HG03442 (cell line): ENCODE results near the gene AFTPH.
A peak's percentile ranks its signal among the peaks of the same experiment; 100 is the strongest.

ENCODE experiments used
- ATAC-seq: cut with Tn5 transposase; IDR thresholded peaks from one replicate; pipeline ENCODE4 v1.9.1; 2021; ENCODE audit warnings: mild to moderate bottlenecking, moderate library complexity; ENCODE audit not compliant: unreplicated experiment

AFTPH gene

GRCh38 chr2:64586883-64587481, 62.9 kb downstream of the AFTPH start:
- ATAC-seq, result no peak

DNA sequence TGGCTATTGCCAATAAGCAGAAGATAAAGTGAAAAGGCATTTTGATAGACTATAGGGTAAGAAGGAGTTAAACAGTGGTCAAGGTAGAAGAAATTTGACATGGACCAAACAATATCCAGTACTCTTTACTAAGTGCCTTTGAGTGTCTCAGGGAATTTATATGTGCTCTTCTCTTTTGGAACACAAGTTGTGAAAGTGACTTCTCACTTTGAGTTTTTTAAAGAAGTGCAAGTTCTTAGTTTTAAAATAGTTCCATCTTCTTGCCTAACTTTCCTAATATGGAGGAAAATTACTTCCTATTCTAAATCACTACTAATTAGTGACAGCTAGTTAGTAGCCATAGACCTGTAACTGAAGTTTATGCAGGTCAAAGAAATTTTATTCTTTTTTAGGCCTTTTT, 63.4 kb downstream of the AFTPH start:
- no peak for ATAC-seq

DNA sequence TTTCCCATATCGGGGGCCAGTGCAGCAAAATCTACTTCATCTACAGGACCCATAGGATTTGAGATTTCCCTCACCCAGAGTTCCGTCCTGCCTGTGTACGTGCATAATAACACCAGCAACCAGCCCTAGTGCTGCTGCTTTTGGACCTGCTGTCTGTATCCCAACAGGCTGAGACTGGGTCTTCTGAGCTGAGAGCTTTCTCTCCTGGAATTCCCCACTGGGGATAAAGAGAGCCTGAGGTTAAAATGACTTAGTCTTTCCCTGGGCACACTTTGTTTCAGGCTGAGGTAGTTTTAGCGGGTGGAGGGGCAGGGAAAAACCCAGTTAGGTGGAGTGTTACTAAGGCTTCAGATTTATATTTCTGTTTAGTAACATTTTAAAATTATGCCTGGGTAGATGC, 67.1 kb downstream of the AFTPH start:
- ATAC-seq, result no peak

DNA sequence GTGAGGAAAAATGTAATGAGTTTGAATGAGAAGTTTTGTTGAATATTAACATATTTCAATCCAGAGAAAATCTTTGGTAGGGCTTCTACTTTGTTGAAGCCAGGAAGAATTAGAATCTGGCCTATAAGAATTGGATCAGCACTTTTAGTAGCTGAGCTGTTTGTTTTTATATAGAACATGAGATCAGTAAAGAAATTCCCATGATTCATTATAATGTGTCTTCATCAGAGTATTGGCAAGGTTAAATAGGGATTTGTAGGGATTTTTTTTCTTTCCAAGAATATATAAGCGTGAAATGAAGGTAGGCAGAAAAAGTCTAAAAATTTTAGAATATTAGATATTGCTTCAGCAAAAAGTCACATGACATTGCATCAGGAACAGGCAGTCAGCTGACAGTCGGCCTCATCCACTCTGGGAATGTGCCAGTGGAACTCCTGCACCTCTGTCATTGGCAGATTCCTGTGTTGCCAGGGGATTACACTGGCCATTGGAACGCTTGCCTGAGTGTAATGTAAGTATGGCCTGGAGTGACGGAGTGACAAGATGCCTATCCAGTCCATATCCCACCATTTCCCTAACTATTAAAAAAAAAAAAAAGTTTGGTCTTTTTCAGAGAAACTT, 69.0 kb downstream of the AFTPH start:
- no peak for ATAC-seq

DNA sequence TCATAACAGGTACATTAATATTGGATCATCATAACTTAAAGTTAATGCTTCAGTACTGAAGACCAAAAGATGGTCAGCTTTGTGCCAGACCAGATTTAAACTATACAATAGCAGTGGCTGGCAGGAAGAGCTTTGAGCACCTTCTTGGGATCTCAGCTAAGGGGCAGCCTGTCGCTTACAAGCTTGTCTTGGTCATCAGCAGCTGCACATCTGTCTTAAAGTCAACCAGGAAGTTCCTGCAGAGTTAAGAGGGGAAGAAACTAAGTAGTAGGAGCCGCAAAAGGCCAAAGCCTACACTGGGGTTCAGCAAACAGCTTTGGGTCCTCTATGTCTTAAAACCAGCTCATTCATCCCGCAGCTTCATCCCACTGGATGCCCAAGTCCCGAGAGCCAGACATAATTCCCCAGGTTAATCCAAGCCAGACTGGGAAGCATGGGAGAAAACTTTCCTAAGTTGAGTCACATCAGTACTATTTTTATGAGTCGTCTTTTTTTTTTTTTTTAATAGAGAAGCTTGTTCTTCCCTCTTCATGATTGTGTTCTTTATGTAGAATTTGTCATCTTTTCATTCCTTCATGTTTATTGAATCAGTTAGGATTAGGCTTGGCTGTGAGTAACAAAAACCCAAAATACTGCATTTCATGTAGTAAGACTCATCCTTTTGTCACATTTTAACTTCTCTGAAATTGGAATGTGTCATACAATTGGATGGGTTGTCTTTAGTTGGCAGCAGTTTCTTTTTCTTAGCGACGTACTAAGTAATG, 70.3 kb downstream of the AFTPH start:
- ATAC-seq, result no peak

DNA sequence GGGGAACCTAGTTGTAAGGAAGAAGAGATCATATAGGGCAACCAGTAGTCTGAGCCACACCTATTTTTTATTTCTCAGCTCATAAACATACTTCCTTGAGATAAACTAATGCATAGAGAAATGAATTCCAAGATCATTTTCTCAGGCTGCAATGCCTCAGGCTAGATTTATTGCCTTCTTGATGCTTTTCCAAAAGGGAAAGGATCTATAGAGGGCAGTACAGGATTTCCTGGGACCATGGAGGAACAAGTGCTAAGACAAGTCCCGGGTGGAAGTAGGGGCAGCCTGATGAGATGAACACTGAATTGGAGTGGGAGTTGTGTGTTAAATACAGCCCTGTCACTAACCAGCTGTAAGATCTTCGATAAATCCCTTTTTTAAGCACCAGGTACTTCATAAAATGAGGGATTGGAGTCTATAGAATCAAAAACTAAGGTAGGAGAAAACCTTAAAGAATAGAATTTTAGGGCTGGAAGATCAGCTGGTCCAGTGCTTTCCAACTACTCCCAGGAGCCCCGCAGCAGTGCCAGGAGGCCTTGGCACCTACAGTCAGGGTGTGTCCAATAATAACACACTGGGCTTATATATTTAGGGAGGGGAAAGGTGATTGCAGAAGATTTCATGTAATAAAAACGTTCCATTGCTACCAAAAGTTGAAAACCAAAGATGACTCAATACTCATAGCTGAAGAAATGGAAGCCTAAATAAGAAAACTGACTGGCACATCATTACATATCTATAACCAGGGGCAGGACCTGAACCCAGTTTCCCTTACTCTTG, 71.5 kb downstream of the AFTPH start:
- ATAC-seq, result no peak

DNA sequence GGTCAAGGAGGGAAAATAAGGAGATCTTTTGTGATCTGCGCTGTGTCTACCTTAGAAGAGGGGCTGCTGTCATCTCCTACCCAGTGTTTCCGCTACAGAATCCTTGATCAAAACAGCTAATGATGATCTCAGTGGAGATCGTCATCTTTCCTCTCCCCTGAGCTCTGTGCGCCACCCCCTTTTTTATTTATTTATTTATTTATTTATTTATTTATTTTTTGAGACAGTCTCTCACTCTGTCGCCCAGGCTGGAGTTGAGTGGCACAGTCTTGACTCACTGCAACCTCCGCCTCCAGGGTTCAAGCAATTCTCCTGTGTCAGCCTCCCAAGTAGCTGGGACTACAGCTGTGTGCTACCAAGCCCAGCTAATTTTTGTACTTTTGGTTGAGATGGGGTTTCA, 74.1 kb downstream of the AFTPH start:
- ATAC-seq, result no peak

GRCh38 chr2:64599469-64599868, 75.3 kb downstream of the AFTPH start:
- no peak for ATAC-seq

DNA sequence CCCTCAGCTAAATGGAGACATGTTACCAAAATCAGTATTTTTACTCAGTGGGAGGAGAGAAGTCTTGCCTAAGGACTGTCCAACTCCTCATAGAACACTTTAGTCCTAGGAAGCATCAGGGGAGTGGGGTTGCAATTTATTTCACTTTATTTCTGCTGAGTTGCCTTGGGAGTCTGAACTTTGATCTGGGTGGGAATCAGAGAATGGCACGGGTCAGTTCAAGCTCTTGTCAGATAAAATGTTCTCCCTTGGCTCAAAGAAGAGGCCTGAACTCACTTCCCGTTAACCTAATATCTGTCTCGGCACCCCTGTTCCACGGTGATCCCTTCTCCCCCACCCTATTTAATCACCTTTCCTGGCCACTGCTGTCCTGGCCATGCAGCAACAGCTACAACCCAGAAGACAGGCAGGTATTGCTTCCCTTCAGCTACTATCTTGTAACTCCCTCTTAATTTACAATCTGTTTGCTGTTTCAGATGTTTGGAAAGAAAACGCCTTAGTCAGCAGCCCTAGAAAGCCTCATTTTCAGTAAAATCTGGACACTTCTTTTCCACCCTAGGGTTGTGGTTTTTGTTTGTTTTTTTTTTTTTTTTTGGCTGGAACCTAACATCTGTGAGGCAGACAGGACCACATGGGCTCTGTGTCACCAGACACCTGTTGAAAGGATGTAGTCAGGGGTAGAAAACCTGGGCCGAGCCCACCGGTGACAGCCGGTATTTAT, 77.1 kb downstream of the AFTPH start:
- ATAC-seq, result no peak

- no peak for ATAC-seq
These were observed 77.8 kb downstream of the AFTPH start for GRCh38 chr2:64601785-64602391.

DNA sequence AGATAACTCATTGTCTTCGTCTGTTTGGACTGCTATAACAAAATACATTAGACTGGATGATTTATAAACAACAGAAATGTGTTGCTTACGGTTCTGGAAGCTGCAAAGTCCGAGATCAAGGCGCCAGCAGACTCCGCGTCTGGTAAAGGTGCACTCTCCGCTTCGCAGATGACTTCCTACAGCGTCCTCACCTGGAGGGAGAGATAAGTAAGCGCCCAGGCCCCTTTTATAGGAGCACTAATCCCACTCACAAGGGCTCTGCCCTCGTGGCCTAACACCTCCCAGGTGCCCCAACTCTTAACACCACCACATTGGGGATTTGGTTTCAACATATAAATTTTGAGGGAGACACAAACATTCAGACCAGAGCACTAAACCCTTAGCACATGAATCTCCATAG, 78.3 kb downstream of the AFTPH start:
- ATAC-seq, result no peak

GRCh38 chr2:64604155-64604554, 80.0 kb downstream of the AFTPH start:
- no peak for ATAC-seq

DNA sequence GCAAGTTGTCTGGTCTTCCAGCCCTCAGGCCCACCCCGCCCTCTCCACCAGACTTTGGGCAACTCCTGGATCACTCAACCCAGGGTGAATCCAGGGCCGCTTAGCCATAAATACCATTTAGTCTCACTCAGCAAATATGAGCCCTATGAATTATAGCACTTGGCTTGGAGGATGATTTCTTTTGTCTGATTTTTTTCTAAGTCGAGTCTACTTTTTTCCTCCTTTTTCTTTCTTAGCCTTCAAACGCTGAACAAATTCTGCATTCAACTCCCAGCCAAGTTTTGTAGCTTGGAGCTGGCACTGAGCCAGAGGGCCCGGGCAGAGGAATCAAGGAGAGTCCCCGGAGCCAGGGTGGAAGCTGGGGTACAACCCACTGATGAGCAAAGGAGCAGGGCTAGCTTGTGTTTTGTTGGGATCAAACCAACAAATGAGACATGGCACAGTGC, 80.9 kb downstream of the AFTPH start:
- no peak for ATAC-seq

GRCh38 chr2:64605991-64606478, 81.9 kb downstream of the AFTPH start:
- ATAC-seq, result no peak

- ATAC-seq, result peak; percentile 73
These were observed 82.6 kb downstream of the AFTPH start for GRCh38 chr2:64606479-64607363.

DNA sequence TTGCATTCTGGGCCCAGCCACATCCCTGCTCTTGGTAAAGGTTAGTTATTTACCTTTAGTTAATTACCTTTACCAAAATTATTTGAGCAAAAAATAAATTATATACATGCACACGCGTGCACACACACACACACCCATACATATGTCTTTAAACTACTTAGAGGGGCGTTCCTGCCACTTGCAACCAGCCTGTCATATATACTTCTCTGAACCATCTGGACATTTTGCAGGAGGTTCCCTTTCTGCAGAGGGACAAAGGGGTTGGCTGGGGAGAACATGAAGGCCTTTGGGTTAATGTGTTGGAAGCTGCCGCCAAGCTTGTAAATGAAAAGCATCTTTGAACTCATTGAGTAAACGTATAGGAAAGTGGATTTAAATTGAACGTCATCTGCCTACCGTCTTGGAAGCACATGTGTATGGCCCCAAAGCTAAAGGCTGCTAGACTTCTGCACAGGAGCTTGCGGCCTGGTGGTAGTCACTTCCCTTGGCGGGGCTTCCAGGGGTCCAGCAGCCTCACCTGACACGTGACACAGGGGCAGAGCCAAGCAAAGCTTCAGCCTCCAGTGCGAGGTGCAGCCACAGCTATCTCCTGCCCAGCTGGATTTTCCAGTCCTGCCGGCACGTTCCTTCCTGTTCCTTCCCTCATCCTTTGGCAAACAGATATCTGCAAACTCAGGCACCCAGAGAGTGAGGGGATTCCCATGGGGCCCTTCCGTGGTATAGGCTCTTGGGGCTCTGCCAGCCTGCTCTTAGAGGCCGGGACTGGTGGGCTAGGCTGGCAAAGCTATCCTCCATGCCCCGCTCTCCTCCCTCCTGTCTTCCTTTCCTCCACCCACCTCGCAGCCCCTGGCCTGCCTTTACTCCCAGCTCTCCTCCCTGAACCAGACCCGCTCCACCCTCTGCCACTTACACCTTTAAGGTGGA, 83.5 kb downstream of the AFTPH start:
- no peak for ATAC-seq

GRCh38 chr2:64608867-64609226, 84.7 kb downstream of the AFTPH start:
- ATAC-seq, result peak; percentile 2

- ATAC-seq, result peak; percentile 39
These were observed 85.3 kb downstream of the AFTPH start for GRCh38 chr2:64609227-64609941.
